ENCODE data around the gene ATP2B1.

GRCh38 chr12:89538897-89539296 lies 169.7 kb downstream of the ATP2B1 start:
- no peak for TF ChIP-seq CTCF (IDR thresholded peaks at IDR 0.05)
- no peak for TF ChIP-seq POLR2A (IDR thresholded peaks at IDR 0.05)
- TF ChIP-seq EP300 (IDR thresholded peaks at IDR 0.05): no peak
